RWPE2 (cell line): ENCODE data around the gene SRMS.

Experiments
- ATAC-seq: fragments of 200-7000 bp; cut with Tn5 transposase; 3 replicates; pipeline ENCODE4 v1.9.1; 2021; ENCODE audit warnings: low read depth
- DNase-seq: peaks from one replicate; pipeline ENCODE4 v3.0.0-alpha.2; 2020; ENCODE audit warnings: low spot score
- H3K27ac ChIP-seq: fragments of 450-650 bp; 2 replicates; pipeline ENCODE4 v1.5.1; 2017; ENCODE audit warnings: mild to moderate bottlenecking; ENCODE audit not compliant: poor library complexity, severe bottlenecking
- H3K27me3 ChIP-seq: fragments of 250-450 bp; sonication (Bioruptor Pico); 2 replicates; pipeline ENCODE4 v1.5.1; 2021; ENCODE audit warnings: mild to moderate bottlenecking, moderate library complexity; ENCODE audit not compliant: insufficient read depth, poor library complexity, severe bottlenecking
- H3K36me3 ChIP-seq: fragments of 250-450 bp; sonication (Bioruptor Pico); 2 replicates; pipeline ENCODE4 v1.5.1; 2020; ENCODE audit warnings: low read depth, mild to moderate bottlenecking, moderate library complexity
- H3K4me1 ChIP-seq: fragments of 250-450 bp; sonication (Bioruptor Pico); 2 replicates; pipeline ENCODE4 v1.5.1; 2021; ENCODE audit warnings: mild to moderate bottlenecking, moderate library complexity; ENCODE audit not compliant: insufficient read depth, poor library complexity, severe bottlenecking
- H3K4me3 ChIP-seq: fragments of 250-450 bp; sonication (Bioruptor Pico); 2 replicates; pipeline ENCODE4 v1.5.1; 2021; ENCODE audit warnings: mild to moderate bottlenecking, moderate library complexity; ENCODE audit not compliant: severe bottlenecking
- H3K9me3 ChIP-seq: fragments of 250-450 bp; sonication (Bioruptor Pico); 2 replicates; pipeline ENCODE4 v1.5.1; 2021; ENCODE audit warnings: mild to moderate bottlenecking, moderate library complexity; ENCODE audit not compliant: severe bottlenecking
- TF ChIP-seq, protein P1 (sequence below): fragments of 450-650 bp; IDR thresholded peaks from one replicate; pipeline ENCODE4 v1.5.1; 2017; ENCODE audit warnings: mild to moderate bottlenecking, moderate library complexity; ENCODE audit not compliant: poor library complexity, severe bottlenecking

The SRMS gene

DNA sequence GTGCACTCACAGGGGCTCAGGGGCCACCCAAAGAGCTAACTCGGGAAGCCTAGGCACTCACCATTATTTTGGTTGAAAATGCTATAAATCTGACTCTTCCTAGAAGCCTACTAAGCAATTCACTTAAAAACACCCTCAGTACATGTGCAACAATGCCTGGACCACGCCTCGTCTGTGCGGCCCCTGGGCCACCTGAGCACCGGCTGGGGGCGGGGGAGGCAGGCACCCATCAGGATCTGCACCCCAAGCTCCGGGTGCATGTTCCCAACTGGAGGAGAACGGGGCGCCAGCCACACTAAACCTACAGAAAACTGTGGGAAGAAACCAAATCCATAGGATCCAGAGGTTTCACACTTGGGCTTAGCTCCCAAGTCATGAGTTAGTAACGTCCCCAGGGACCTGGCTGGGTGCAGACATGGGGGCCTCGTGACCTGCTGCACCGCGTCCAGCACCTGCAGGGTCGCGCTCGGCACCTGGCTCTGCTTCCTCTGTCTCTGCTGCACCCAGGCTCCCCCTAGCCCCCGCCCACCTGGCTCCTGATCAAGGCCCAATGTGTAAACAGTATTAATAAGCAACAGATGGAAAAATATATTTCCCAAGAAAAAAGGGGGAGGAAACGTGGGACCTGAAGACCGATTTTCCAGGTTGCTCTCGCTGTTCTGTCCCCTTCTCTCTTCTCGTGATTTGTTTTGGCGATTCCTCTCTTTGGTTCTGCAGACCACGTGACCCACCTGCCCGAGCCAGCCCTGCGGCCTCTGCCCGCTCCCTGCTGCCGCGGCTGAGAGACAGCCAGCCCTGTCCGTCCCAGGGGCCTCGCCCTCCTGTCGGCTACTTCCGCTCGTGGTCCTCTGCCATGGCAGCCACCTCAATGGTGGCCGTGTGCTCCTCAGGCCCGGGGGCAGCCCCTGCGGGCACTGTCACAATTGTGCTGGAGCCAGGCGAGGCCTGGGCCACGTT, 42.0 kb upstream of the SRMS start:
- TF ChIP-seq, protein P1, sequence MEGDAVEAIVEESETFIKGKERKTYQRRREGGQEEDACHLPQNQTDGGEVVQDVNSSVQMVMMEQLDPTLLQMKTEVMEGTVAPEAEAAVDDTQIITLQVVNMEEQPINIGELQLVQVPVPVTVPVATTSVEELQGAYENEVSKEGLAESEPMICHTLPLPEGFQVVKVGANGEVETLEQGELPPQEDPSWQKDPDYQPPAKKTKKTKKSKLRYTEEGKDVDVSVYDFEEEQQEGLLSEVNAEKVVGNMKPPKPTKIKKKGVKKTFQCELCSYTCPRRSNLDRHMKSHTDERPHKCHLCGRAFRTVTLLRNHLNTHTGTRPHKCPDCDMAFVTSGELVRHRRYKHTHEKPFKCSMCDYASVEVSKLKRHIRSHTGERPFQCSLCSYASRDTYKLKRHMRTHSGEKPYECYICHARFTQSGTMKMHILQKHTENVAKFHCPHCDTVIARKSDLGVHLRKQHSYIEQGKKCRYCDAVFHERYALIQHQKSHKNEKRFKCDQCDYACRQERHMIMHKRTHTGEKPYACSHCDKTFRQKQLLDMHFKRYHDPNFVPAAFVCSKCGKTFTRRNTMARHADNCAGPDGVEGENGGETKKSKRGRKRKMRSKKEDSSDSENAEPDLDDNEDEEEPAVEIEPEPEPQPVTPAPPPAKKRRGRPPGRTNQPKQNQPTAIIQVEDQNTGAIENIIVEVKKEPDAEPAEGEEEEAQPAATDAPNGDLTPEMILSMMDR = no peak
- ATAC-seq (no peak), DNase-seq (peak; percentile 84)
- Histone ChIP-seq H3K9me3 (no peaks in the 10 kb centered on the region), H3K36me3 (peaks cover 20% of the 10 kb centered on the region), H3K4me3 (no peak overlapping the region), H3K4me1 (no peaks in the 10 kb centered on the region), H3K27me3 (no peaks in the 10 kb centered on the region), H3K27ac (no peak overlapping the region)

DNA sequence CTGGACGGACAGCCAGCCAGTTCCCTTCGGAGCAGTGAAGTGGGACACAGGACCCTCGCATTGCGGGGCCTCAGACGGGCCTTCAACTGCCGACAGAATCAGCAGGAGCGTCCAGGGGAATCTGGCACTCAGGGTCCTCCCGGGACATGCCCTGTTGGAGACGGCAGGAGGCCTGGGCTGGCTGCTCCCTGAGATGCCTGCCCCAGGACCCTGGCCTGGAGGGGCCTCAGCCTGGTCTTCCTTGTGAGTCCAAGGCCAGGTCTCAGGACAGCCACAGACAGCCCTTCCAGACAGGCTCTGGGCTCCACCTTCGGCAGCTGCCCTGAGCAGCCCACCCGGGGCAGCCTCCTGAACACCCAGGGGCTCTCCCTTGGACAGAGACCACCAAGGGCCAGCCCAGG, 41.1 kb upstream of the SRMS start:
- Histone ChIP-seq H3K9me3 (no peaks in the 10 kb centered on the region), H3K27me3 (no peaks in the 10 kb centered on the region), H3K4me3 (no peak overlapping the region), H3K36me3 (peaks cover 20% of the 10 kb centered on the region), H3K27ac (no peak overlapping the region), H3K4me1 (no peaks in the 10 kb centered on the region)
- DNase-seq = peak; percentile 84
- ATAC-seq = peak; percentile 6; the same call in 2 of the 3 replicates
- TF ChIP-seq, protein P1 = no peak

GRCh38 chr20:63587776-63588591, 40.4 kb upstream of the SRMS start:
- DNase-seq (peak; percentile 81), ATAC-seq (no peak)
- Histone ChIP-seq H3K4me3 (no peak overlapping the region), H3K36me3 (peaks cover 17% of the 10 kb centered on the region), H3K4me1 (no peaks in the 10 kb centered on the region), H3K27me3 (no peaks in the 10 kb centered on the region), H3K9me3 (no peaks in the 10 kb centered on the region), H3K27ac (no peak overlapping the region)
- TF ChIP-seq, protein P1 = no peak

DNA sequence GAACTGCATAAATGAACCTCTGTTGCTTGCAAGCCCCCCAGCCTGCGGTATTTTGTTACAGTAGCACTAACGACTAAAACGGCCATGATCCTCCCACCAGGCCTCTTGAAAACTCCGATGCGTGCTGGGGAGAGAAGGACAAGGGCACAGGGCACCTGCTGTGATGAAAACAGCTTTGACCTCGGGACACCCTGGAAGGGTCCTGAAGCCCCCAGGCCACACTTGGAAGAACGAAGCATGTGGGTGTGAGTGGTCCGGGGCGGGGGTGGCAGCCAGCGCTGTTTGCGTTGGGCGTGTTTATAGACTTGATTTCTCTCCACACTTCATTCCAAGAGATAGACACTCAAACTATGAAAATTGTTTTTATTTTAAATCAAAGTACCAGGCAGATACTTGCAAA, 39.7 kb upstream of the SRMS start:
- H3K4me1 ChIP-seq = no peaks in the 10 kb centered on the region

More for the DNA sequence above, 39.7 kb upstream of the SRMS start:
- TF ChIP-seq, protein P1 = no peak
- H3K4me3 ChIP-seq = no peak overlapping the region
- H3K9me3 ChIP-seq = no peaks in the 10 kb centered on the region
- ATAC-seq = no peak
- no peak overlapping the region for H3K27ac ChIP-seq
- DNase-seq = peak; percentile 70
- H3K36me3 ChIP-seq = peaks cover 15% of the 10 kb centered on the region; the same call in 1 of the 2 replicates
- H3K27me3 ChIP-seq = no peaks in the 10 kb centered on the region
